GM18517 (cell line): ENCODE results near the gene EIF2S1.
"Not testable (repeated sequence)": the region's sequence is repeated elsewhere in the genome, so short reads cannot be mapped to it uniquely, and the experiment has no call there.

Experiments
- ATAC-seq: cut with Tn5 transposase; IDR thresholded peaks from one replicate; pipeline ENCODE4 v1.9.1; 2021; ENCODE audit warnings: mild to moderate bottlenecking, moderate library complexity; ENCODE audit not compliant: unreplicated experiment

EIF2S1 gene

DNA sequence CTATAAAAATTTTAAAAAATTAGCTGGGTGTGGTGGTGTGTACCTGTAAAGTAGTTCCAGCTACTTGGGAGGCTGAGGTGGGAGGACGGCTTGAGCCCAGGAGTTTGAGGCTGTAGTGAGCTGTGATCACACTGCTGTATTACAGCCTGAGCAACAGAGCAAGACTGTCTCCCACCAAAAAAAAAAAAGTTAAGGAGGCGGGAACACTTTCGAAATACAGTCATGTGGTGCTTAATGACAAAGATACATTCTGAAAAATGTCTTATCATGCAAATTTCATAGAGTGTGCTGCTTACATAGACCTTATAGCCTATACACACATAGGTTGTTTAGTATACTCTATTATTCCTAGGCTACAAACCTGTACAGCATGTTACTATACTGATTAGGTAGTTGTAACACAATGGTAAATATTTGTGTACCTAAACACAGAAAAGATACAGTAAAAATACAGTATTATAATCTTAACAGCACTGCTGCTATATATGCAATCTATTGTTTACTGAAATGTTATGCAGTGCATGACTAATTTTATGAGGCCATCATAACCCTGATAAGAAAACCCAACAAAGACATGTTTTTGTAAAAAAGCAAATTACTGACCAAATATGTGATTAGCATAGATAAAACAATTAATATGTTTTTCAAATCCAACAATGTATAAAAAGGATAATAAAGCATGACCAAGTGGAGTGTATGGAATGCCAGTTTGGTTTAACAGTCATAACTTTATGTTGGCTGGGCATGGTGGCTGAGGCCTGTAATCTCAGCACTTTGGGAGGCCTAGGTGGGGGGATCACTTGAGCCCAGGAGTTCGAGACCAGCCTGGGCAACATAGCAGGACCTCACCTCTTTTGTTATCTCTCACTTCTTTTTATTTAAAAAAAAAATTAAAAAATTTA lies 11.4 kb downstream of the EIF2S1 start:
- no peak for ATAC-seq

DNA sequence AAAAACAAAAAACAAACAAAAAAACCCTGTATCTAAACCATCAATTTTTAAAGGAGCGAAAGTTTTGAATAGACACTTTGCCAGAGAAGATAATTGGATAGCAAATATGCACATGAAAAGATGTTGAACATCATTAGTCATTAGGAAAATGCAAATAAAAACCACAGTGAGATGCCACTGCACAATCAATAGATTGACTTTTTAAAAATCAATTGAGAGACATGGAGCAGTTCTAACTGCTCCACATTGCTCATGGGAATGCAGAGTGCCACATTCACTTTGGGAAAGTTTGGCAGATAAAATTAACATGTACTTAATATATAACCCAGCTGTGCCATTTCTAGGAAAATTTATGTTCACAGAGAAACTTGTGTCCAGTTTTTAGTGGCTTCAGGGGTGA lies 12.7 kb downstream of the EIF2S1 start:
- ATAC-seq: no peak

DNA sequence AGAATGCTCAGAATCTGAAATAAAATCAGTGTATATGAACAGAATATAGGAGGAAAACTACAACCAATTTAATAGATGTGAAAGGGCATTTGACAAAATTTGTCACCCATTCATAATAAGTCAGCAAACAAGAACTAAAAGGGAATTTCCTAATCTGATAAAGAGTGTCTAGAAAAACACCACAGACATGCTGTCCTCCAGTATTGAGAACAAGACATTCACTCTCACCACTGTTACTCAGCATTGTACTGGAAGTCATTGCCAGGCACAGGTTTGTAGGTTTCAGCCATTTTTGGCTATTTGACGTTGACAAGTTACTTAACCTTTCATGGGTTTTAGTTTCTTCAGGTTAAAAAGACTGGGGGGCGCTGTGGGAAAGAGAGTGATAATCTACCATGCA lies 13.2 kb downstream of the EIF2S1 start:
- no peak for ATAC-seq

DNA sequence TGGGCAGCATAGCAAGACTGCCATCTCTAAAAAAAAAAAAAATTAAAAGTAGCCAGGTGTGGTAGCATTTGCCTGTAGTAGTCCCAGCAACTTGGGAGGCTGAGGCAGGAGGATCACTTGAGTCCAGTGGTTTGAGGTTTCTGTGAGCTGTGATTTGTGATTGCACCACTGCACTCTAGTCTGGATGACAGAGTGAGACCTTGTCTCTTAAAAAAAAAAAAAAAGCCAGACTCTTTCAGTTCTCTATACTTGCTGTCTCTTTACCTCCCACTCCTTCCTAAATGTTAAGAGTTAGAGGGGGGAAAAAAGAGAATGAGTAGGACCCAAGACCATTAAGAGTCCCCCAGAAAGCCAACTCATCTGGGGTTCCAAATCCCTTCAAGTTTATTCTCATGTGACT lies 17.8 kb downstream of the EIF2S1 start:
- ATAC-seq: no peak

DNA sequence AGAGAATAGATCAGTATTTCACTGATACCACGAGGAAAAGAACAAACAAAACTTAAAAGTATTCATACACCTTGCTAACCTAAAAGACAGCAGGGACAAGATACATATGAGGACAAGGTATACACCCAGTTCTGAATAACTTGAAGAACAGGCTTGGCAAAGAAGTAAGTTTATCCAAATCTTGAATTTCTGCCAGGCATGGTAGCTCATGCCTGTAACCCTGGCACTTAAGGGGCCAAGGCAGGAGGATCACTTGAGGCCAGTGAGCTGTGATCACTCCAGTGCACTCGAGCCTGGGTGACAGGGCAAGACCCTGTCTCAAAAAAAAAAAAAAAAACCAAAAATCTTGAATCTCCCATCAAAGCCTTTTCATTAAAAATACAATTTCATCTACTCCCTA lies 25.0 kb downstream of the EIF2S1 start:
- no peak for ATAC-seq

DNA sequence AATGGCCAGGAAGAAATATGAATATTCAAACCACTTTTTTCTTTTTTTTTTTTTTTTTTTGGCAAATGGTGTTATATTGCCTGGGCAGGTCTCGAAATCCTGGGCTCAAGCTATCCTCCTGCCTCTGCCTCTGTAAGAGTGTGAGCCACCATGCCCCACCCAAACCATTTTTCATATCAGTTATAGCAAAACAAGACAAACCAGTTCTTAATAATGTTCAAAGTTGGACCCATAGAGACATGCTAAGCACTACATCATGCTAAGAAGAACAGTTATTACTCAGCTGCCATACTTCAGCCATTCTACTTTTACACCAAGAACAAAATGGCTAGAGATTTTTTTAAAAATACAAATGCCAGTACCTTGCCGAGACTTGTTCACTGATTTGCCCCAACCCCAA lies 25.5 kb downstream of the EIF2S1 start:
- no peak for ATAC-seq

DNA sequence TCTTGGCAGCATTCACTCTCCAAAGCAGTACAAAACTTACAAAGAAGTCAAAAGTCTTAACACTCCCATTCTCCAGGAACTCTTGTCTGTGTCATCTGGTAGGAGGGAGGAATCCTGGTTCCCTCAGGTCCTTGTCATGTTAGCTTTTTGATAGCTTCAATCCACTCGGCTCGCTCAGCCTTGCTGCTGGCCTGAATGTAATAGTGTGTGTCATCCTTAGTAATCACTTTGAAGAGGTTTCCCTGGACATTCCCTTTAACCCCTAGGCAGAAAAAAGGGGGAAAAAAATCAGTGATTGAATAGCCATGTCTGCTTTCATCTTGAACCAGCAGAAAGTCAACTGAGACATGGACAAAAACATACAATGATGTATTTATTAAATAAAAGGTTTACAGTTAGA lies 27.1 kb downstream of the EIF2S1 start:
- no peak for ATAC-seq

DNA sequence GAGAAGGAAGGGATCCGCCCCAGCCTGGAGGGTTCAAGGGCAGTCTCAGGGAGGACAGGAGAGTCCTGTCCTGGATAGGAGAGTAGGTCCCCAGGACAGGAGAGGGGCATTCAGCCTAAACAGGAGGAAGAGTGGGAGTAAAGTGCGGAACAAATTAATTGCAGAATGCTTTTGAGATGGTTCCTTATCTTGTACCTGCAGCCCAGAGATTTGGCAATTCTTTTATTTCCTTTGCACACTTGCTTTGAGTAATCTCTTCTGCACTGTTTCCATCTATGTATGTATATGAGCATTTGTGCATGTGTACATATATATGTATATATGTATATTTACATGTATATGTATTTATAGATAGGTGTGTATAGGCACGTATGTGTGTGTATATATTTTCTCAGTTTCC lies 29.1 kb downstream of the EIF2S1 start:
- no peak for ATAC-seq

DNA sequence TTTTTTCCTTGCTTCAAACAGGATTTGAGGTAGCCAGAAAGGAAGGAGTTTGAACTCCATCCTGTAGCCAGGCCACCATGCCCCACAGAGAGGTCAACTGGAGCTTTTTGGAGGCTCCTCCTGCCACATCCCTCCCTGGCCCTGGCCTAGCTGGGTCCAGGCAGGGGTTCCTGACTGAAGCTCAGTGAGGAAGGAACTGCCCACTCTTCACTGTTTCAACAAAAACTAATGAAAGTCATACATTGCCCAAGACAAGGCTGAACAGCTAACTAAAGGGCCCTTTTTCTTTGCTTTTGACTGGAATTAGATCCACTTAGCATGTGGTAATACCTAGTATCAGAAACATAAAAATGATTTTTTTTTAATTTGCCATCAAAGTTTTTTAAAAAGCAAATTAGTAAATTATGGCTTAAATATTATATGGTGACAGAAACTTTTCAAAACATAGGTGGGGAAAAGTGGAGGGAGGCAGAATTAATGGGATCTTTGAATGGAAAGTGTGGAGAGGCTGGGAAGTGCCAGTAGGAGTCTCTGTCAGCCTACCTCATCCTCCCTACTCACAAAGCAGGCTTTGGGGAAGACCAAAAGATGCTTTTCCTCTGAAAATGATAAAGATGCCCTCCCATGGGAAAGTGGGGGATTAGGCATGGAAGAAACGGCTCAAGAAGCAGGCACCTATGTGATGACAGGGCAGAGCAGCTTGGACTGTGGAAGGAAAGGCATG lies 29.8 kb downstream of the EIF2S1 start:
- no peak for ATAC-seq

DNA sequence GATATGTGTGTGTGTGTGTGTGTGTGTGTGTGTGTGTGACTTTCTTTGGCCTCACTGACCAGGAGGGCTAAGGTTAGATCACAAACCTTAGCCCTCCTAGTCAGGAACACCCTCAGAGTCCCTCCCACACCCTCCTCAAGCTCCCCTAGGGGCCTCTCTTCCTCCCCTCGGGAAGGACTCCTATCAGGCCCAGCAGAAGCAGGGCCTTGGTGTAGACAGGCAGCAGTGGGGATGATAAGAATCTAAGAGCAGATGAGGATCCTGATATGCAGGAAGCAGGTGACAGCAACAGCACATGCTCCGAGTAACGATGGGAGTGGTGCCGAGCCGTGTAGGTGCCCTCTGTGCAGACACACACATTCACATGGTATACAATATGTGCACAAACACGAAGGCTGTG lies 31.1 kb downstream of the EIF2S1 start:
- no peak for ATAC-seq

DNA sequence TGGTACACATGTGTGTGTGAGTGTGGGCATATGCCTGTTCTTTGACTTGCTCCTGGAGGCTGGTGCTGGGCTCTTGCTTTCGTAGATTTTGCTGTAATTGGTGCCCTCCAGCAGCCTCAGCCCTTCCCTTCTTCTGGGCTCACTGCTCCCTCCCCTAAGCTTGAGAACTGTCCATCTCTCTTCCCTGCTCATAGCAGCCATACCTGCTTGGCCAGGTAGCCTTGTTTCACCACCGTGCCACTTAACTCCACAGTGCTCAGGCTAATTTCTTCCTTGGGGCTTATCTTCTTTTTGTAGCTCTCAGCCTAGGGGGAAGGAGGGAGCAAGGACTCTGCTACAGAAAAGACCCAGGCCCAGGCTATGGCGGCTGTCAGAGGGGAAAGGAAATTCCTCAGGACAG lies 32.0 kb downstream of the EIF2S1 start:
- no peak for ATAC-seq

DNA sequence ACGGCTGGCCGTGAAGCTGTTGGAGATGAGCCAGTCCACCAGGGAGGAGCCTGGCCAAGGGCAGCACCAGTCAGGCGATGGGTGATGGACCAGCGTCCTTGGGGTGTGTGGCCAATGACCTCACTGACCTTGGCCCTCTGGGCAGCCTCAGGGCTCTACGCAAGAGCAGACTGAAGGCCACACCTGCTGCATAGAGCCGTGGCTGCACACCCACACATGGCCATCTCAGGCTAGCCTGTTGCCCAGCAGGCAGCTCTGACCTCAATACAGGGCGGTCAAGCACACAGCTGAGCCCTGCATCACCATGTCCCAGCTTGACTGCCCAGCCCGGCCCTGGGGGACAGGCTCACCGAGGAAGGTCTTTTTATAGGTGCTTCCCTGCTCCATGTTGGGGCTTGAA lies 32.7 kb downstream of the EIF2S1 start:
- ATAC-seq: no peak

DNA sequence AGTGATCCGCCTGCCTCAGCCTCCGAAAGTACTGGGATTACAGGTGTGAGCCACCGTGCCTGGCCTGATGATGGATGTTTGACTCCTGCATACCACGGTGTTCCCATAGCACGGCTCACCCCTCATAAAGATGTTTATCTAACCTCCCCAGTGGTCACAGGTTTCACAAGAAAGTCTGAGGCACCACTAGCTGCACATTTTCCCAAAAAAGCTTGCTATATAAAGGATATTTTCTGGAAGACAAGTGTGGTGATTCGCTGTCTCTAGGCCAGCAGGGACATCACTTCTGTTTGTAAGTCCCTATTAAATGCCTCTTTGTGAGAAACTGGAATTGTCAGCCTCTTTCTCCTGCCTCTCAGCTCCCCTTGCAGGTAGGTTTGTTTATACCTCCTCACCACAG lies 33.6 kb downstream of the EIF2S1 start:
- no peak for ATAC-seq

DNA sequence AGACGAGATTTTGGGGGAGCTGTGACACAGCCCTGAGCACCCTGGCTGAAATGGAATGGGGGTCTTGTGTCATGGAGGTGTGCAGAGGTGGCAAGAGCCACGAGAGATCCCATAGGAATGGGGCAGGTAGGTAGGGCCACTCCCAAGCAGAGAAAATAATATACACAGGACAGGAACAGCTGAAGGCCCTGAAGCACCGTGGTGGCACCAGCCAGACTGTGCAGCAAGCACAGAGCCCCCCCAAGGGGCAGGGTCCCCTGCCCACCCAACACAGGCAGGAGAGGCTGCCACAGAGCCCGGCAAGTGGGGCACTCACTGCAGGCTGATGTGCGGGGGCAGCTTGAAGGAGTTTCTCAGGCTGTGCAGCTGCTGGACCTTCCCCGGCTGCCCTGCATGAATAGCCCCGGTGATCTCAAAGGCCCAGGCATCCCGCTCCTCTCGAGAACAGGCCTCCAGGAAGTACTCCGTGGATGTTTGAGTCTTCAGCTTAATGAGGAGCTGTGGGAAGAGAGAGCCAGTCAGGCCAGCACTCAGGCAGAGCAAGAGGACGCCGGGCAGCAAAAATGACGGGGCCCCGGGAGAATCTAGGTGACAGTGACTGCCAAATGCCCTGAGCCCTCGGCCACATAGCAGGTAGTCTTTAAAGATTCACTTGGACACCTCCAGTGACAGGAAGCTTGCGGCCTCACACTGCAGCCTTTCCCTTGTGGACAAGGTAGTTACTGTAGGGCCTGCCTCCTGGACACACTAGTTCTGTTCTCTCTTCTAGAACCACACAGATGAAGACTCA lies 35.2 kb downstream of the EIF2S1 start:
- no peak for ATAC-seq

DNA sequence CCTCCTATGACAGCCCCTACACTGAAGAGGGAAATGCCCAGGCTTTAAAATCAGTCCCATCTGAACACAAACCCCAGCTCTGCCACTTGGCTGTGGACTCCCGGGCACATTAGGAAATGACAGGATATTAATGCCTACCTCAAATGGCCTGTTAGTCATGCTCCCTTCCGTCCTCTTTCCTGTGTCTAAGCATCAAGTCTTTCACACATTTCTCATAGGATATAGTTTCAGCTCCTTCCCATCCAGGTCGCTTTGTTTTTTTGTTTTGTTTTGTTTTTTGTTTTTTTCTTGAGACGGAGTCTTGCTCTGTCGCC lies 35.7 kb downstream of the EIF2S1 start:
- ATAC-seq: no peak

DNA sequence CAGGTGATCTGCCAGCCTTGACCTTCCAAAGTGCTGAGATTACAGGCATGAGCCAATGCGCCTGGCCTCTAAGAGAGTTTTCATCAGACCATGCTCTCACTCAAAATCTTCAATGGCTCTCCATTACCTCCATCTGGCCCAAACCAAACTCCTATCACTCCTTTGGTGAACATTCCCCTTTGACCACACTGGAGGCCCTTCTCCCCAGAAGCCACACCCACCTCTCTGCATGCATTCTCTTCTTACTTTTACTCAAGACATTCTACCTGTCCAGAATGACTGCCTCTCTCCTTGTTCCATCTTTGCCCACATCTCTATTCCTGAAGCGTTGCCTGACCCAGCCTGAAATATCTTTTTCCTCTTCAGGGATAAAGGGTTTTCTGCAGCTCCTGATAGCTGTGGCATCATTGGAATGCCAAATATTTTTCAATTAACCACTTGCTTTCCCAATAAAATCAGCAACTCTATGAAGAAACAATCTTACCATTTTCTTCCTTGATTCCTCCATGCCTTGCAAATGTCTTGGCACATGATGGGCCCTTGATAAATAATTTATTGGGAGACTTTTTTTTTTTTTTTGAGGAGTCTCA lies 36.3 kb downstream of the EIF2S1 start:
- ATAC-seq: no peak

DNA sequence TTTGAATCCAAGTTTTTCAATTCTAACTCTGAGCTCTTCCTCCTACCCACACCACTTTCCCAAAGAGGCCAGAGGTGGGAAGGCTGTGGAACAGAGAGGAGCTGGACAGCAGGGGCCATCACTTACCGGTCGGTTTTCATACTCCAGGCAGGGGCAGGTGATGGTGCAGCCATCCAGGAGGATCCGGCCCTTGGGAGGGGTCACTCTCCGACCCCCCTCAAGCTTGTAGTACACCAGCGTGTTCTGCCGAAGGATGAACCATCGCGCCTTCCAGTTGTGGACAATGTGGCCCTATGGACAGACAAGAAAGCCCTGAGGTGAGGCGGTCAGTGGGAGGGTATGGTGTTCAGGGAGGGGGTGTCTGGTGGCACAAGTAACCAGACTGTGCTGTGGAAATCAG lies 37.4 kb downstream of the EIF2S1 start:
- no peak for ATAC-seq

DNA sequence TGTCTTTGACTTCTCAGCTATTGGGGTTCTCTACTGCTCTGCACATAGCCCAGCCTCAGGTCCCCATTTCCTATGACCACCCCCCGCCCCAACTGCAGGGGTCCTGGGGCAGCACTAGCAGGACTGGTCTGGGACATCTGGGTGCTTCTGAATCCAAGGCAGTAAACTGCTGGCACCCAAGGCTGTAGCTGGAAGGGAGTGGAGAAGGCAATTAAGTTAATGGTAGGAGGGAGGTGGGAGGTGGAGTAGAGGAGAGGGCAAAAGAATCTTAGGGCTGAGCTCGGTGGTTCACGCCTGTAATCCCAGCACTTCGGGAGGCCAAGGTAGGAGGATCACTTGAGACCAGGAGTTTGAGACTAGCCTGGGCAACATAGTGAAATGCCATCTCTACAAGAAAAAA lies 40.3 kb downstream of the EIF2S1 start:
- no peak for ATAC-seq

DNA sequence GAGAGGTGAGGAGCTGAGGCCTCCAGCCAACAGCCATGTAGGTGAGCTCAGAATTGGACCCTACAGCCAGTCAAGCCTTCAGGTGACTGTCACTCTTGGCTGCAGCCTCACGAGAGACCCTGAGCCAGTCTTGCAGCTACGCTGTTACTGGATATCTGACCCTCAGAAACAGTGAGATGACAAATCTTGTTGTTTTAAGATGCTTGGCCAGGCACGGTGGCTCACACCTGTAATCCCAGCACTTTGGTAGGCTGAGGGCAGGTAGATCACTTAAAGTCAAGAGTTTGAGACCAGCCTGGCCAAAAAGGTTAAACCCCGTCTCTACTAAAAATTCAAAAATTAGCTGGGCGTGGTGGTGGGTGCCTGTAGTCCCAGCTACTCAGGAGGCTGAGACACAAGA lies 45.6 kb downstream of the EIF2S1 start:
- ATAC-seq: no peak

DNA sequence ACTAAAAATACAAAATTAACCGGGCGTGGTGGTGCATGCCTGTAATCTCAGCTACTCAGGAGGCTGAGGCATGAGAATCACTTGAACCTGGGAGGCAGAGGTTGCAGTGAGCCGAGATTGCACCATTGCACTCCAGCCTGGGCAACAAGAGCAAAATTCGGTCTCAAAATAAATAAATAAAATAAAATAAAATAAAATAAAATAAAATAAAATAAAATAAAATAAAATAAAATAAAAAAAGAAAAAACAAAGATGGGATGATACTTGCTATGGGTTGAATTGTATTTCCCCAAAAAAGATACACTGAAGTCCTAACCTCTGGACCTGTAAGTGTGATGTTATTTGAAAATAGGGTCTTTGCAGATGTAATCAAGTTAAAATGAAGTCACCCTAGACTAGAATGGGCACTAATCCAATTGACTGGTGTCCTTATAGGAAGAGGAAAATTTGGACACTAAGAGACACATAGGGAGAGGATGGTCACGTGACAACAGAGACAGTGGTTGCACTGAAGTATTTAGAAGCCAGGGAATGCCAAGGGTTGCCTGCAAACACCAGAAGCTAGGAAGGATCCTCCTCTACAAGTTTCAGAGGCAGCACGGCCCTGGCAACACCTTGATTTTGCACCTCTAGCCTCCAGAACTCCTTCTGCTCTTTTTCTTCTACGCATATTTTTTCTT lies 48.1 kb downstream of the EIF2S1 start:
- not testable (repeated sequence) for ATAC-seq

DNA sequence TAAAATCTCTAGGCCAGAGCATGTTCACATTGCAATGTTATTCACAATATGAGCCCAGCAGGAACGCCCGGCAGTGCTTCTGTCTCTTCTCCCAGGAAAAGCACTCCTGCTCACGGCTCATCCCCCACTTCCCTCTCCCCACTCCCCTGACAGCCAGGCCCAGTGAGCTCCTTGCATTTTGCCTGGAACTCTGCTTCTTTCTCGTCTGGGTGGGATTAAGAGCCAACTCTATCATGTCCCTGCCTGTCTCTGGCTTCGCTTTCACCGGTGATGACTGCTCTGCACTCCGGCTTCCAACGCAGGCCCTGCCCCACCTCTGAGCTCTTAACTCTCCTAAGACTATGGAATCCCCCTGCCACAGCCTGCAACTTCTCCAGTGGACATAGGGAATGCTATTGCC lies 49.3 kb downstream of the EIF2S1 start:
- ATAC-seq: no peak
